Endometrial microvascular endothelial cells (primary cell): ENCODE results near the gene ITGA3. TPM values are rescaled to one million over a fixed set of nuclear protein-coding genes. Genes with fewer than 3 reads are reported as not detected.

Experiments used
- in situ Hi-C: cut with HindIII; loops from 2 replicates; pipeline ENCODE4 v1.10.0; 2017; ENCODE audit warnings: low sequenced_read_pairs, low pct_unique_long_range_greater_than_20kb; ENCODE audit errors: inconsistent ontology term
- total RNA-seq: library from RNA; depleted of rRNA; stranded (reverse); fragments of >200 nt; gene quantifications from one replicate; pipeline ENCODE4 v1.2.3, GENCODE V29; 2015; ENCODE audit errors: inconsistent ontology term

The ITGA3 gene
- total RNA-seq, 1 donor from 2014 or later: 255 TPM

- in situ Hi-C loops: no loop called here
Measured at GRCh38 chr17:50063561-50064252, 7.8 kb downstream of the ITGA3 start.

- in situ Hi-C loops: no loop called here
Measured at GRCh38 chr17:50064253-50065001, 8.5 kb downstream of the ITGA3 start.

- in situ Hi-C loops: no loop called here
Measured at GRCh38 chr17:50065056-50065455, 9.1 kb downstream of the ITGA3 start.

- in situ Hi-C loops: no loop called here
Measured at GRCh38 chr17:50066995-50067394, 11.1 kb downstream of the ITGA3 start.

- in situ Hi-C loops: no loop called here
Measured at GRCh38 chr17:50067996-50068395, 12.1 kb downstream of the ITGA3 start.

GRCh38 chr17:50070908-50071680 lies 15.2 kb downstream of the ITGA3 start:
- in situ Hi-C loops: no loop called here

- in situ Hi-C loops: no loop called here
Measured at GRCh38 chr17:50071692-50072091, 15.8 kb downstream of the ITGA3 start.

- in situ Hi-C loops: no loop called here
Measured at GRCh38 chr17:50072130-50072529, 16.2 kb downstream of the ITGA3 start.

- in situ Hi-C loops: no loop called here
Measured at GRCh38 chr17:50072925-50073324, 17.0 kb downstream of the ITGA3 start.

GRCh38 chr17:50074227-50074626 lies 18.3 kb downstream of the ITGA3 start:
- in situ Hi-C loops: no loop called here

- in situ Hi-C loops: no loop called here
Measured at GRCh38 chr17:50075446-50076032, 19.6 kb downstream of the ITGA3 start.

- in situ Hi-C loops: no loop called here
Measured at GRCh38 chr17:50076221-50076590, 20.3 kb downstream of the ITGA3 start.

- in situ Hi-C loops: no loop called here
Measured at GRCh38 chr17:50076591-50077235, 20.8 kb downstream of the ITGA3 start.

- in situ Hi-C loops: no loop called here
Measured at GRCh38 chr17:50078430-50078829, 22.5 kb downstream of the ITGA3 start.

- in situ Hi-C loops: no loop called here
Measured at GRCh38 chr17:50079334-50080095, 23.6 kb downstream of the ITGA3 start.

GRCh38 chr17:50080096-50080480 lies 24.2 kb downstream of the ITGA3 start:
- in situ Hi-C loops: no loop called here

- in situ Hi-C loops: no loop called here
Measured at GRCh38 chr17:50080827-50081226, 24.9 kb downstream of the ITGA3 start.

GRCh38 chr17:50081757-50082156 lies 25.8 kb downstream of the ITGA3 start:
- in situ Hi-C loops: no loop called here
